HepG2 (cell line): ENCODE results near the gene OR4E1.

Experiments used
- CHD2 ChIP-seq: IDR thresholded peaks from 2 replicates; pipeline ENCODE4 v1.6.1; 2011; ENCODE audit warnings: low read depth, low read length, improper control_type of control experiment
- ZBTB43 ChIP-seq: sonication (generic); formaldehyde crosslinking; conservative IDR thresholded peaks from 2 replicates; pipeline ENCODE4 v1.4.0; 2020; ENCODE audit warnings: missing genetic modification reagents

DNA sequence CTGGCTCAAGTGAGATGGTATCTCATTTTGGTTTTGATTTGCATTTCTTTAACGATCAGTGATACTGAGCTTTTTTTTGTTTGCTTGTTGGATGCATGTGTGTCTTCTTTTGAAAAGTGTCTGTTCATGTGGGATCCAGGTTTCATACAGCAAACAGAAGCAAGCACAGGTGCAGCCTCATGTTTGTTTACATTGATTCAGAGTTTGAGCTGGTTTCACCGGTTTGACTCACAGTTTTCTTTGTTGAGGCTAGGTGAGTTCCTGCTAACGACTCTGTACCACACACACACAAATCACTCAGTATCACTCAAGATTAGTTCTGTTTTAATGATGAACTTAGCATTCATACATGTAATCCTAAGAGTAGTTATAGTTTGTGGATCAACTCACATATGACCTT lies 42.5 kb downstream of the OR4E1 start:
- TF ChIP-seq CHD2 (no peak), ZBTB43 (CRISPR knock-in tag) (no peak)
